GM21786 (cell line): ENCODE measurements around the gene C3orf22.

ENCODE experiments used
- ATAC-seq: cut with Tn5 transposase; IDR thresholded peaks from one replicate; pipeline ENCODE4 v1.9.1; 2021; ENCODE audit not compliant: unreplicated experiment

The C3orf22 gene

GRCh38 chr3:126557415-126557745 is 1.4 kb downstream of the C3orf22 start:
- no peak for ATAC-seq

- no peak for ATAC-seq
Observed at GRCh38 chr3:126556637-126557414, 1.9 kb downstream of the C3orf22 start.

- ATAC-seq: no peak
Observed at GRCh38 chr3:126555795-126556636, 2.7 kb downstream of the C3orf22 start.

DNA sequence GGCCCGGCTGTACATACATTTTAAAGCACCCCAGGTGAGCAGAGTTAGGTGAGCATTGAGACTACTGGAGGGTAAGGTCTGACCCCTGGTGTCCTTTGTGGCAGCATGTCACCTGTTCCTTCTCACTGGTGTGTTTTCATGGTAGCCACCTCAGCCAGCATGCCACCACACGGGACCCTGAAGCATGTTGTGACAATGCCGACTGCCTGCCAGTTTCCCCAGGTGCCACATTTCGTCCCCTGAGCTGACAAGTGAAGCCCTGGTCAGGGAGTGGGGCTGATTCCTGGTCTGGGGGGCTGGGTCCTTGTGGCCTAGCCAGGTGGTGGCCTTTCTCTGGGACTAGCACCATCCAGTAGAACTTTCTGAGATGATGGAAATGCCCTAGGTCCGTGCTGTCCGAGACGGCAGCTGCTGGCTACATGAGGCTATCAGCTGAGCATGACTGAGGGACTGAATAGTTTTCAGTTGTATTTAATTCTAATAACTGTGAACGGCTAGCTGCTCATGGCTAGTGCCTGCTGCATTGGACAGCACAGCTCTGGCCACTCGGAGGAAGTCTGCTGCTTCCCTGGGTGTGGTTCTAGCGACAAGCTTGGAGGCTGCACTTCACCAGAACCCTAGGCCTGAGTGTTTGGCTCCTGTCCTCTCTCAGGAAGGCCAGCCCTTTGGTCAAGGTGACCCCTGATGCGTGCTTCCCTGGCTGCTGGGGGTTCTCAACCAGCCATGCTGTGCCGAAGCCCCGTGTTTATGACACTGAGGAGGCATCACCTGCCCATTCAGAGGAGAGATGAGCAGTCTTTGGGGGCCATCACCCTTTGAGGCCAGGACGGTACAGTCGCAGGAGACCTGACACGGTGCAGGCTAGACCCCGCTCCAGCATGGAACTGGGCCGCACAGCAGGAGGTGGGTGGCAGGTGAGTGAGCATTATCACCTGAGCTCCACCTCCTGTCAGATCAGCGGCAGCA is 3.9 kb downstream of the C3orf22 start:
- no peak for ATAC-seq

DNA sequence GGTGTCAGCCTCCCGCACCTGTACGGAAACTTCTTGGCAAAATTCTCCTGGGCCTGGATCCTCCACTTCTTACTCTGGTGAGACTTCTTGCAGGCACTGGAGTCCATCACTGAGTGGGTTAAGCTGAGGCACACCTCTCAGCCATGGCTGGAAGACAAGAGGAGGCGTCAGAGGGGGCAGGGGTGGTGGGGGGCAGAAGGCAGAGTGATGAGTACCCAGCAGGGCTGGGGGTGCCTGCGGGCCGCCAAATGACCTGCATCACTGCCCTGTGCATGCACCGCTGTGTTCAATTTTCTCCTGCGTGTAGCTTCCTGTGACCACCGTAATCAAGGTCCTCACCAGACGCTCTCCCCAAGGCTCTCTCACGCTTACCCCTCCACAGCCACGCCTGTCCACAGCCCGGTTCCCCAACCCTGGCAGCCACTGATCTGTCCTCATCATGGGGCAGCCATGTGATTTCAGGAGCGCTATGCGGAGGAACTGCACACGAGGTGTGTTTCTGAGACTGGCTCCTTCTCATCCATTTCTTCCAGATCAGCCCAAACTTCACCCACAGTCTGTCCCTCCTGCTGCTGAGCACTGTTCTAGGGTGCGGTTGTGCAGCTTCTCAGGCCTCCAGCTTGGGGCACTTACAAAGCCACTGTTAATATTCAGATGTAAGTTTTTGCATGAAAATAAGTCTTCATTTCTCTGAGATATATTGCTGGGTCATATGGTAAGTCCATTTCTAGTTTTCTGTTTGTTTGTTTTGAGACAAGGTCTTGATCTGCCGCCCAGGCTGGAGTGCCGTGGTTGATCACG is 5.2 kb downstream of the C3orf22 start:
- no peak for ATAC-seq

GRCh38 chr3:126552688-126553283 is 5.9 kb downstream of the C3orf22 start:
- no peak for ATAC-seq

GRCh38 chr3:126551839-126552687 is 6.7 kb downstream of the C3orf22 start:
- ATAC-seq: no peak

GRCh38 chr3:126551121-126551838 is 7.5 kb downstream of the C3orf22 start:
- no peak for ATAC-seq

DNA sequence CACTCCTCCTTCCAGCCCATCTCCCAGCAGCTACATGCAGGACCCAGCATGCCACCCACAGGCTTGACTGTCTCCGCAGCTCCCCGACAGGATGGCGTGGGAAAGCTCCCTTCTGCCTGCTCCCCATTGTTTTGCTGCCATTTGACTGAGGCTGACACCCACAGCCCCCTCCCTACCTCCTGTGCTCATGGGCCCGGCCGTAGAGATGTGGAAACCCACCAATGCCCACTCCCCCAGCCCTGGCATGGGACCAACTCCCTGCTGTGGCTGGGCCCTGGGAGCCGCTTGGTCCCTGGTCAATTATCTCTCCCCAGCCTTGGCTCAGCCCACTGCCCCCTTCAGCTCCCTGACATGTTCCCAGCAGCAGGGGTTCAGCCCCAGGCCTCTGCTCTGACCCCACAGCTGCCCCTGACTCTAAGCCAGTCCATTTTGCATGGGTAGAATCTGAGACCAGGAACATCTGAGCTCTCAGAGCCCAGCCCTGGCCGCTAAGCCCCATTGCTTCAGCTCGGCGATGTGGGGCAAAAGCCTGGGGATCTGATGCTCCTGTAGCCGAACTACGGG is 8.2 kb downstream of the C3orf22 start:
- ATAC-seq: no peak

DNA sequence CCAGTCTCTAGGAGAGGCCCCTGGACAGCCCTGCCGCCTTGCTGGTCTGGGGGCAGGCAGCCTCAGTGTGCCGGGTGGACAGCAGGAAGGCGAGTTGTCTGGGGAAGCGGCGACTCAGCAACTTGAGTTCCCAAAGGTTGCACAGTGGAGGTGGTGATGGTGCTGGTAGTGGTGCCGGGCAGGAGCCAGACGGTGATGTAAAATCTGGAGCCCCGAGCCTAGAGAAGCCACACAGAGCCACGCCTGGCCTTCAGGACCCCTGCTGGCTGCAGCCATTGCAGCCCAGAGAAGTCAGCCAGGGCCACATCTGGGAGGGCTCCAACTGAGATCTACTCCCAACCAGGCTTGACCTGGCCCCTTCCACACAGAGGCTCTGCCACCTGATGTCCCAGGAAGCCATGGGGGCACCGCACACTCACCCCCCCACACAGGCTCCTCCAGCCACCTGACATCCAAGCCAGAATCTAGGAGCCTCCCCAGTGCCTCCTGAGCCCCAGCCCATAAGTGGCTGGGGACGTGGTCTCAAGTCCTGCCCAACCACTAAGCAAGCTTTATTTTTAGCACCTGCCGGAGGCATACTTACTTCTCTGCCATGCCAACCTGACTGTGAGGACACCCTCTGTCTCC is 8.8 kb downstream of the C3orf22 start:
- no peak for ATAC-seq

DNA sequence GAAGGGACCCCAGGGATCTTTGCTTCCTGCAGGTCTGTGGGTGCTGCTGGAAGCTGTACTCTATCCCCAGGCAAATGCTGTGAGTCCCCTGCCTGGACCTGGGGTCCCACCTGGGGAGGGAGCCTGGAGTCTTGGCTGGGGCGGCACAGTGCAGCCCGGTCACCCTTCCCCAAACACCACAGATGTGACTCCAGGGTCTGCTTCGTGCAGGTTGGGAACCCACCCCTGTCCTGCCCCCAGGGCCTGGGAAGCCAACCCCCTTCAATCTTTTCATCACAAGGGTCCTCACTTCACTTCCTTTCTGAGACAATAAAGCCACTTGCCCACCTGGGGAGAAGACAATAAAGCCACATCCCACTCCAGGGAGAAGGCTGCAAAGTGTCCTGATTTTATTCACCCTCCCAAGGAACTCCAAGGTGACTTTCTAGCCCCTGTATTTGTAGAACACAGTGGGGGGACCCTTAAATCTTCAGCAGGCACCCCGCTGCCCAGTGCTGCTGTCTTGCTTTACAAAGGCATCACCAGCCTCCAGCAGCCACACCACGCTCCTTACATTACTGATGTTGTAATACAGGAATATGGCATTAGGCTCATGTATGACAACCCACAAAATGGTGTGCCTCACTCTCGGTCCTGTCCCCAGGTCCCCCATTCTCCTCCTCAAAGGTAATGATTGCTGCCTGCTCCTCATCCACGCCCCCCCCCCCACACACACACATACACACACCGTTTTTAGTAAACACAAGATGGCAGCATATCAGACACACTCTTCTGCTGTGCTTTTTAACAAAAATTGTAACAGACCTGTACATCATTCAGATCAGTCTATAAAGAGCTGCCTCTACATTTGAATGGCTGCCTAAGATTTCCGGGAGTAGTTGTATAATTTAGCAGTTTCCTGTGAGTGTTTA is 9.9 kb downstream of the C3orf22 start:
- no peak for ATAC-seq

GRCh38 chr3:126547721-126548120 is 11.0 kb downstream of the C3orf22 start:
- no peak for ATAC-seq

DNA sequence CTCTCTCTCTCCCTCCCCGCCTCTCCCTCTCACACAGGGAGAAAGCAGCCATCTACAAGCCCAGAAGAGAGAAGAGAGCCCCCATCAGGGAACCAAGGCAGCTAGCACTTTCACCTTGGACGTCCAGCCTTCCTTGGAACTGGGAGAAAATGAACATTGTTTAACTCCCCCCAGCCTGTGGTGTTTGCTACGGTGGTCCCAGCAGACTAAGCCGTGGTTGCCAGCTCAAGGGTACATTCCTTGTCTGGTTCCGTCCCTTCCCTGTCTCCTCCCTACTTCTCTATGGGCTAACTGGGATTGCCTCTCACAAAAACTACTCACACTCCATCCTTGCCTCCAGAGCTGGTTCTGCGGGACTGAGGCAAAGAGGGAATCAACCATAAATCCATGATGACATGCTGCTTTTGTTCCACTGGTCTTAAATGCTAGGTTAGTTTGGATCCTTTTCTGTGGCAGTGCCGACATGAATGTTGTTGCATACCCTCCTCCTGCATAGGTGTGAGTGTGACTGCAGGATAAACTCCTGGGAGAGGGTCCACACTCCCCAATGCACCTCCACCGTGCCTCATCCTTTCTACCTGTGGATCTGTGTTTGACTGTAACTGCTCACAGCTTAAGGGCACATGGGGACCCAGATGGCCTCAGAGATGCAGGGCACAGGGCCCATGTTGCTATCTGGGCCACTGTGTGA is 12.0 kb downstream of the C3orf22 start:
- ATAC-seq: no peak

- ATAC-seq: no peak
Observed at GRCh38 chr3:126546013-126546412, 12.7 kb downstream of the C3orf22 start.

GRCh38 chr3:126545544-126545943 is 13.2 kb downstream of the C3orf22 start:
- ATAC-seq: no peak
